GM13977 (cell line): ENCODE measurements around the gene SDCCAG8.
A peak's percentile ranks its signal among the peaks of the same experiment; 100 is the strongest.
"Not testable (repeated sequence)": the region's sequence is repeated elsewhere in the genome, so short reads cannot be mapped to it uniquely, and the experiment has no call there.

Experiments
- DNase-seq: peaks from one replicate; pipeline ENCODE4 v3.0.0; 2012; ENCODE audit warnings: low spot score
- CTCF ChIP-seq: IDR thresholded peaks from 2 replicates; pipeline ENCODE4 v1.5.1; 2012; ENCODE audit warnings: mild to moderate bottlenecking, control low read depth; ENCODE audit not compliant: insufficient read depth; ENCODE audit errors: extremely low read depth, missing control alignments
- in situ Hi-C: fragments of 300-500 bp; cut with MboI; formaldehyde crosslinking; loops from one replicate; pipeline ENCODE4 v1.12.0; 2022; ENCODE audit warnings: low sequenced_read_pairs, low pct_unique_long_range_greater_than_20kb, mixed read lengths, inconsistent platforms; ENCODE audit not compliant: unreplicated experiment

SDCCAG8 gene

GRCh38 chr1:243255791-243256512 lies at the start of gene SDCCAG8:
TSS of gene SDCCAG8 (plus strand) at chr1:243256041. CDS start at chr1:243256174, 133 bp downstream.
- DNase-seq = peak; percentile 94
- TF ChIP-seq CTCF = no peak
- in situ Hi-C loops = no loop called here

GRCh38 chr1:243211984-243212383 lies 43.9 kb upstream of the SDCCAG8 start:
- DNase-seq = not testable (repeated sequence)

GRCh38 chr1:243213045-243213787 lies 42.6 kb upstream of the SDCCAG8 start:
- DNase-seq = no peak
- no peak for TF ChIP-seq CTCF
- in situ Hi-C loops = no loop called here

More at GRCh38 chr1:243211984-243212383, 43.9 kb upstream of the SDCCAG8 start:
- in situ Hi-C loops = not testable (repeated sequence)

- DNase-seq, in situ Hi-C loops: not testable (repeated sequence)
Observed at GRCh38 chr1:243215276-243215875, 40.5 kb upstream of the SDCCAG8 start.

- in situ Hi-C loops = no loop called here
- no peak for DNase-seq
- TF ChIP-seq CTCF = no peak
Observed at GRCh38 chr1:243216741-243217140, 39.1 kb upstream of the SDCCAG8 start.

GRCh38 chr1:243217349-243217748 lies 38.5 kb upstream of the SDCCAG8 start:
- no peak for TF ChIP-seq CTCF
- no peak for DNase-seq
- in situ Hi-C loops = no loop called here

GRCh38 chr1:243218059-243218458 lies 37.8 kb upstream of the SDCCAG8 start:
- in situ Hi-C loops = no loop called here
- DNase-seq = no peak
- TF ChIP-seq CTCF = no peak
